NCI-H2196 (cell line): ENCODE measurements around the gene TMEM98.
"Not testable (repeated sequence)": the region's sequence is repeated elsewhere in the genome, so short reads cannot be mapped to it uniquely, and the experiment has no call there.

Source experiments
- DNase-seq: peaks from one replicate; lab custom pipeline; 2025; ENCODE audit not compliant: unreplicated experiment; lab: John Stamatoyannopoulos, UW

TMEM98 gene

GRCh38 chr17:32976605-32977004 is 48.7 kb downstream of the TMEM98 start:
- DNase-seq: no peak

DNA sequence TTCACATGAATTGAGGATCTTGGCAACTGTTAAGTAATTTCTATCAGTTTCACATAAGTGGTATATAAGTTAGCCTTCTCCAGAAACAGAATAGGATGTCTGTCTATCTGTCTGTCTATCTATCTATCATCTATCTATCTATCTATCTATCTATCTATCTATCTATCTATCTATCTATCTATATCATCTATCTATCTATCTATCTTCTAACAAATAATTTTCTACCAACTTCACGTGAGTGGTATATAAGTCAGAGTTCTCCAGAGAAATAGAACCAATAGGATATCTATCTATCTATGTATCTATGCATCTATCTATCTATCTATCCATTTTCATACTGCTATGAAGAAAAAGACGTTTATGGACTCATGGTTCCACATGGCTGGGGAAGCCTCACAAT is 52.3 kb downstream of the TMEM98 start:
- DNase-seq: no peak

- DNase-seq: not testable (repeated sequence)
Observed at GRCh38 chr17:32981611-32982010, 53.7 kb downstream of the TMEM98 start.

- no peak for DNase-seq
Observed at GRCh38 chr17:32985050-32985756, 57.2 kb downstream of the TMEM98 start.

- not testable (repeated sequence) for DNase-seq
Observed at GRCh38 chr17:32987453-32987805, 59.5 kb downstream of the TMEM98 start.

DNA sequence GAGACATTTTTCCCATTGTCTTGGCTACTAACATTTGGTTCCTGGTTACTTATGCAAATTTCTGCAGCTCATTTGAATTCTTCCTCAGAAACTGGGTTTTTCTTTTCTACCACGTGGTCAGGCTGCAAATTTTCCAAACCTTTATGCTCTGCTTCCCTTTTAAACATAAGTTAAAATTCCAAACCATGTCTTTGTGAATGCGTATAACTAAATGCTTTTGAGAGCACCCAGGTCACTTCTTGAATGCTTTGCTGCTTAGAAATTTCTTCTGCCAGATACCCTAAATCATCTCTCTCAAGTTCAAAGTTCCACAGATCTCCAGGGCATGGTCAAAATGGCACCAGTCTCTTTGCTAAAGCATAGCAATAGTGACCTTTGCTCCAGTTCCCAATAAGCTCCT is 59.9 kb downstream of the TMEM98 start:
- DNase-seq: not testable (repeated sequence)

- DNase-seq: no peak
Observed at GRCh38 chr17:32988481-32989101, 60.6 kb downstream of the TMEM98 start.

GRCh38 chr17:32992321-32993033 is 64.5 kb downstream of the TMEM98 start:
- DNase-seq: no peak

DNA sequence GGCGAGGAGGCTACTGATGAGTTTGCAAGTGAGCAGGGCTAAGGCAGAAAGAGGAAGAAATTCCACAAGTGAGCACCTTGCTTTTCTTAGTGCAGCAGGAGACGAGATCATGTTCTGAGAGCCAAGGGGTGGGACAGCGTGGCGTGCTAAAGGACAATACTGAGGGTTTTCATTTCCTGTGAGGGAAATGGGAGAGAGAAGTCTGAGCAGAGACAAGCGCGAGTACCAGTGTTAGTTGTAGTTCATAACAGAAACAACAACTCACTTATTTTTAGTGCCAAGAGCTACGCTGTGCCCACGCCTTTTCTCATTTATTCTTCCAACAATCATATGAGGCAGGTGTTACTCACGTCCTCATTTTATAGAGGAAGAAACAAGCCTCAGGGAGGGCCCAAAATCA is 66.0 kb downstream of the TMEM98 start:
- DNase-seq: no peak
